Keratinocyte (primary cell): ENCODE data around the gene KRTAP4-4. TPM values are rescaled to one million over a fixed set of nuclear protein-coding genes. Genes with fewer than 3 reads are reported as not detected.

ENCODE experiments used
- DNase-seq: peaks from one replicate; pipeline ENCODE4 v3.0.0-alpha.2; 2011; ENCODE audit warnings: low read depth, missing footprints, low spot score
- FAIRE-seq: peaks from 2 replicates; lab custom pipeline; 2011; peaks lifted over from hg19 to GRCh38; lab: Jason Lieb, UNC
- H2AFZ ChIP-seq: 2 replicates; pipeline ENCODE4 v1.6.0; 2012; ENCODE audit warnings: low read length, control low read depth, inconsistent platforms; ENCODE audit not compliant: control insufficient read depth
- H3K27ac ChIP-seq: 2 replicates; pipeline ENCODE4 v1.5.1; 2011; ENCODE audit warnings: low read length; ENCODE audit not compliant: control insufficient read depth, insufficient read depth
- H3K27me3 ChIP-seq: 3 replicates; pipeline ENCODE4 v1.6.0; 2011; ENCODE audit warnings: low read length; ENCODE audit not compliant: control insufficient read depth, insufficient read depth; ENCODE audit errors: extremely low read depth
- H3K36me3 ChIP-seq, 2 experiments: 2 replicates in 1 of 2; 3 replicates in 1 of 2; pipeline ENCODE4 v1.5.1; 2011; ENCODE audit warnings: low read length in 2 of 2, mild to moderate bottlenecking in 1 of 2; ENCODE audit not compliant: control insufficient read depth in 2 of 2, insufficient read depth in 2 of 2; ENCODE audit errors: extremely low read depth in 1 of 2
- H3K4me1 ChIP-seq: 3 replicates; pipeline ENCODE4 v1.5.1; 2011; ENCODE audit warnings: low read length; ENCODE audit not compliant: control insufficient read depth, insufficient read depth; ENCODE audit errors: extremely low read depth
- H3K4me2 ChIP-seq: 3 replicates; pipeline ENCODE4 v1.6.0; 2011; ENCODE audit warnings: low read depth, low read length; ENCODE audit not compliant: control insufficient read depth, insufficient read depth; ENCODE audit errors: extremely low read depth
- H3K4me3 ChIP-seq, 3 experiments: fragments of 200-600 bp in 1 of 3; sonication (generic) in 1 of 3; 2 replicates in 2 of 3; 3 replicates in 1 of 3; pipeline ENCODE4 v1.5.1; 2011 to 2016; ENCODE audit warnings: low read length in 3 of 3, mild to moderate bottlenecking in 3 of 3, control low read depth in 2 of 3, inconsistent platforms in 1 of 3, low read depth in 1 of 3, mixed read lengths in 1 of 3, mixed run types in 1 of 3, moderate library complexity in 1 of 3; ENCODE audit not compliant: control insufficient read depth in 2 of 3, insufficient read depth in 2 of 3; ENCODE audit errors: extremely low read depth in 1 of 3
- H3K79me2 ChIP-seq: 2 replicates; pipeline ENCODE4 v1.6.0; 2012; ENCODE audit warnings: low read length; ENCODE audit not compliant: control insufficient read depth, insufficient read depth
- H3K9ac ChIP-seq: 3 replicates; pipeline ENCODE4 v1.6.0; 2011; ENCODE audit warnings: low read length; ENCODE audit not compliant: control insufficient read depth, insufficient read depth; ENCODE audit errors: extremely low read depth
- H3K9me1 ChIP-seq: 3 replicates; pipeline ENCODE4 v1.6.0; 2011; ENCODE audit warnings: low read length; ENCODE audit not compliant: control insufficient read depth, insufficient read depth; ENCODE audit errors: extremely low read depth
- H3K9me3 ChIP-seq: 2 replicates; pipeline ENCODE4 v1.5.1; 2012; ENCODE audit warnings: low read depth, low read length; ENCODE audit not compliant: control insufficient read depth
- H4K20me1 ChIP-seq: 3 replicates; pipeline ENCODE4 v1.6.0; 2011; ENCODE audit warnings: low read length; ENCODE audit not compliant: control insufficient read depth, insufficient read depth; ENCODE audit errors: extremely low read depth
- CTCF ChIP-seq, 3 experiments: IDR thresholded peaks in 1 of 3; conservative IDR thresholded peaks in 1 of 3; optimal IDR thresholded peaks in 1 of 3; 2 replicates in 2 of 3; 3 replicates in 1 of 3; pipeline versions ENCODE3 to v1.5.1; 2011; ENCODE audit warnings: low read length in 3 of 3, mild to moderate bottlenecking in 3 of 3, moderate library complexity in 2 of 3, control low read depth in 1 of 3, inconsistent platforms in 1 of 3; ENCODE audit not compliant: insufficient read depth in 2 of 3; ENCODE audit errors: extremely low read depth in 1 of 3
- EZH2 ChIP-seq: IDR thresholded peaks from one replicate; pipeline ENCODE4 v1.6.1; 2012; ENCODE audit warnings: inconsistent platforms, mild to moderate bottlenecking, low read length, moderate library complexity
- dilution Hi-C: fragments of 300-500 bp; cut with MboI; formaldehyde crosslinking; loops from one replicate; pipeline ENCODE4 v1.7.0; 2020; ENCODE audit warnings: low sequenced_read_pairs; ENCODE audit not compliant: extremely low pct_ligation_motif_present
- polyA plus RNA-seq, 5 experiments: library from polyadenylated mRNA; depleted of rRNA in 3 of 5; stranded (reverse) in 3 of 5; stranded (forward) in 1 of 5; unstranded in 1 of 5; fragments of >200 nt; gene quantifications; 1 replicate in 1 of 5; 2 replicates in 3 of 5; 3 replicates in 1 of 5; pipeline versions ENCODE4 v1.2.1 to v1.2.3, GENCODE V29; 2011 to 2012; ENCODE audit warnings: missing spikeins in 2 of 5, low read depth in 1 of 5, low replicate concordance in 1 of 5

Gene KRTAP4-4
- polyA plus RNA-seq, 1 donor (not counting 4 experiments of a cell fraction or from before 2014, with no cell fraction given) = not detected

DNA sequence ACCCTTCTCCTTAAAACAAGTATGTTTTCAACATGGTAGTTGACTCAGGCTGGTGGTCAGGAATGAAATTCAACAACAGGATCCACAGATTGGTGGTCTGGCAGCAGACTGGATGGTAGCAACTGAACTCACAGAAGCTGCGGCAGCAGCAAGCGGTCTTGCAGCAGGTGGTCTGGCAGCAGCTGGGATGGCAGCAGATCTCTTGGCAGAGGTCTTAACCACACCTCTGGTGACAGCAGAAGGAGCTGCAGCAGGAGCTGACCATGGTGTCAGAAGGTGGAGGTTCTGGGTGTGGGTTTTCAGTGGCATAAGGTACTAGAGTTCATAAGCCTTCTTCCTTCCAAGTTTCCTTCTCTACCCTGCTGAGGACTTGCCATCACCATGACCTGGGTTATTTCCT lies 26.3 kb upstream of the KRTAP4-4 start:
- no peaks in the 10 kb centered on the region for H3K27me3 ChIP-seq
- no peak overlapping the region for H3K27ac ChIP-seq
- H4K20me1 ChIP-seq = no peaks in the 10 kb centered on the region
- H3K4me3 ChIP-seq = no peak overlapping the region
- H3K36me3 ChIP-seq = no peaks in the 10 kb centered on the region
- no peak overlapping the region for H3K4me2 ChIP-seq
- H3K4me1 ChIP-seq = no peaks in the 10 kb centered on the region
- H2AFZ ChIP-seq = no peak overlapping the region
- dilution Hi-C loops = no loop called here
- H3K79me2 ChIP-seq = no peaks in the 10 kb centered on the region
- TF ChIP-seq CTCF (optimal IDR thresholded peaks at IDR 0.05 in 1 of 3, IDR thresholded peaks at IDR 0.05 in 1 of 3, conservative IDR thresholded peaks at IDR 0.05 in 1 of 3; ENCODE audit: extremely low read depth in 1 of 3, insufficient read depth in 2 of 3, low read length in 3 of 3) (no peak), EZH2 (no peak)
- FAIRE-seq (no peak), DNase-seq (no peak)
- H3K9ac ChIP-seq = no peak overlapping the region
- no peaks in the 10 kb centered on the region for H3K9me1 ChIP-seq
- H3K9me3 ChIP-seq = no peaks in the 10 kb centered on the region

GRCh38 chr17:41185001-41185400 lies 24.5 kb upstream of the KRTAP4-4 start:
- FAIRE-seq (no peak), DNase-seq (no peak)
- Histone ChIP-seq H3K4me3 (no peak overlapping the region), H3K9me1 (no peaks in the 10 kb centered on the region), H3K9me3 (no peaks in the 10 kb centered on the region), H3K4me2 (no peak overlapping the region), H3K9ac (no peak overlapping the region), H2AFZ (no peak overlapping the region), H3K79me2 (no peaks in the 10 kb centered on the region), H3K27ac (no peak overlapping the region), H4K20me1 (no peaks in the 10 kb centered on the region), H3K27me3 (no peaks in the 10 kb centered on the region), H3K36me3 (no peaks in the 10 kb centered on the region), H3K4me1 (no peaks in the 10 kb centered on the region)
- TF ChIP-seq EZH2 (no peak), CTCF (optimal IDR thresholded peaks at IDR 0.05 in 1 of 3, IDR thresholded peaks at IDR 0.05 in 1 of 3, conservative IDR thresholded peaks at IDR 0.05 in 1 of 3; ENCODE audit: extremely low read depth in 1 of 3, insufficient read depth in 2 of 3, low read length in 3 of 3) (no peak)
- dilution Hi-C loops = no loop called here
